HG02885 (cell line): ENCODE measurements around the gene SCYGR6.

ENCODE experiments used
- ATAC-seq: cut with Tn5 transposase; IDR thresholded peaks from one replicate; pipeline ENCODE4 v1.9.1; 2021; ENCODE audit warnings: mild to moderate bottlenecking; ENCODE audit not compliant: unreplicated experiment, poor library complexity

Gene SCYGR6

DNA sequence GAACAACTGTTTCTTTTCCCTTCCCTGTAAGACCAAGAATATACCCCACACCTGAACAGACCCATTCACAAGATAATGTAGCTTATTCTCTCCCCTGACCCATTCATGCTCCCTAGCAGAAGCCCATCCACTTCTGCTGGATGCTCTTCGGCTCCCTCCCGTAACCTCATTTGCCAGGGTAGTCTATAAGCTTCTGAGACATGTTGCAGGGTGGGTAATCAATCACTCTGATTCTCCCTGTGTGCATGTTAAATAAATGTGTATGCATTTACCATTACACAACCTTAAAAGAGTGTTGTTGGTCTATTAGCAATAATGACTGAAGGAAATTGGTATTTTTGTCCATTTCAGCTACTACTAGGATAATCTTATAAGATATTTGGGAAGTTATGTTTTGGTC lies 8.1 kb downstream of the SCYGR6 start:
- no peak for ATAC-seq

DNA sequence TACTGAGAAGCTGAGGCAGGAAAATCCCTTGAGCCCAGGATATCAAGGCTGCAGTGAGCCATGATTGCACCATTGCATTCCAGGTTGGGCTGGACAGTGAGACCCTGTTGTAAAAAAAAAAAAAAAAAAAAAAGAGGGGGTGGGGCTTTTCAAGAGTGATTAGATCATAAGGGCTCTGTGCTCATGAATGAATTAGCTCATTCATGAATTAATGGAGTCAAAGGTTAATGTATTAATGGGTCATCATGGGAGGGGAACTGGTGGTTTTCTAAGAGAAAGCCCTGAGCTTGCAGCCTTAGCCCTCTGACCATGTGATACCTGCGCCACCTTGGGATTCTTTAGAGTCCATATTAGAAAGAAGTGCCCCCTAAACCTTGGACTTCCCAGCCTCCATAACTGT lies 11.3 kb downstream of the SCYGR6 start:
- ATAC-seq, result no peak

DNA sequence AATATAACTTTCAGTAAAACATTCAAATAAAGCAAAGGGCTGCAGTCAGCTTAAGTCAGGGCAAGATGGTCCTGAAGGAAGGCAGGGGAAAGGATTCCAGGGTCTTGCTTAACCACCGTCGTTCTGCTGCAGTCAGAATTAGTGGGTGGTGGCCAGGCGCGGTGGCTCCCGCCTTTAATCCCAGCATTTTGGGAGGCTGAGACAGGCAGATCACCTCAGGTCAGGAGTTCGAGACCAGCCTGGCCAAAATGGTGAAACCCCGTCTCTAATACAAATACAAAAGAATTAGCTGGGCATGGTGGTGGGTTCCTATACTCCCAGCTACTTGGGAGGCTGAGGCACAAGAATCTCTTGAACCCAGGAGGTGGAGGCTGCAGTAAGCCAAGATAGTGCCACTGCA lies 13.6 kb downstream of the SCYGR6 start:
- ATAC-seq, result no peak

DNA sequence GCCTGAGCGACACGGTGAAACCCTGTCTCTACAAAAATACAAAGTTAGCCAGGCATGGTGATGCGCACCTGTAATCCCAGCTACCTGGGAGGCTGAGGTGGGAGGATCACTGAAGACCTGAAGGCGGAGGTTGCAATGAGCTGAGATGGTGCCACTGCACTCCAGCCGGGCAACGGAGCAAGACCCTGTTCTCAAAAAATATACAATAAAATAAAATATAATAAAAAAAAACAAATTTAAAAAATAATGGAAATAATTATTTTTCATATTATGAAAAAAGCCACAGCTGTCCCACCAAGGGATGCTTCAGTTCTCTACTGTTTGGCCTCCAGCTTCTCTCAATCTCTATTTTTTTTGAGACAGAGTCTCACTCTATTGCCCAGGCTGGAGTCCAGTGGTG lies 17.2 kb downstream of the SCYGR6 start:
- ATAC-seq, result no peak

DNA sequence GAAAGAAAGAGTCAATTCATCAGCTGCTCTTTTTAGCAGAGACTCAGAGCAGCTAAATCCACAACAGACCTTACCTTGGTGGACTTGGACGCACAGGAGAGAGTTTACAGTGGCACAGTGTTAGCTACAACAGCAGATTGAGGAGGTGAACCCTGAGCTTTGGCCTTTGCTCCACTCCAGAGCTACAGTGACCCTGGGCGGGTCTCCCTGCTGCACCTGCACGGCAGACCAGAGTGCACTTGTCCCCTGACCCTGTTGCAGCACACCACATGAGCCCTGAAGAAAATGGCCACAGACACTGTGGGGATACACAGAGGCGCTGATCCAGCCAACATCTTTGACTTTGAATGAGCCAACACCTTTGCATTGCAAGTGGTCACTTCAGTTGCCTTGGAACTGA lies 17.7 kb downstream of the SCYGR6 start:
- ATAC-seq, result no peak

DNA sequence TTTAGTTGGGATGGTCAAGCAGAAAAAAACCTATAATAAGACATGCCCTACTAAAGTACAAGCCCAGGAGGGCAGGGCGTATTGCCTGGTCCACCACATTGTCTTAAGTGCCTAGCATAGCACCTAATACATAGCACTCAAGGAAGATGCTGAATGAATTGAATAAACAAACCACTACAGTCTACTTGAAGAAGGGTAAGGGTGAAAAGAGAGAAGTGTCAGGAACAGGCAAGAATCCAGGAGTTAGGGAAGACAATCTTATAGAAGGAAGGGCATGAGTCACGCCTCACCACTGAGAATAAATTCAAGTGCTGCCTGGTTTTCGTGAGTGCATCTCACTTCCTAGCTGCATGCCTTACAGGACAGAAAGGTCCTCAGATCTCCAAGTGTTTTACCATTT lies 20.6 kb downstream of the SCYGR6 start:
- no peak for ATAC-seq

DNA sequence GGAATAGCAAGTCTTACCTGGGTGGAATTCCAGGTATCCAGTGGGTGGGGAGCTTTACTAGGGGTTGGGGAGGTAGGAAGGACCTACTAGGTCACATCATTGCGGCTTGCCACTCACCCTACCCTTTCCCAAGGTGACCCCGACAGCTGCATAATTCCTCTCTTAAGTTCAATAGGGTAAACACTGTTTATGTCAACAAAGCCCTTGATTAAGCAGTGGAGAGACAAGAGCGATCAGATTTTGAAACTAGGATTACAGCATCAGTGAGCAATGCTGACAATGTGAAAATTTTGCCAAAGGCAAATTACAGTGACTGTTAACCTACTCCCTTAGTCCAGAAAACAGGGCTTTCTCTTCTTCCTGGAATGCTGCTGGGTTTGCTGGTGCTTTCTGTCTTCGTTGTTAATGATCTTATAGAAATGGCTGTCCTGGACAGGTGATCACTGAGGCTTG lies 21.3 kb downstream of the SCYGR6 start:
- ATAC-seq, result no peak

DNA sequence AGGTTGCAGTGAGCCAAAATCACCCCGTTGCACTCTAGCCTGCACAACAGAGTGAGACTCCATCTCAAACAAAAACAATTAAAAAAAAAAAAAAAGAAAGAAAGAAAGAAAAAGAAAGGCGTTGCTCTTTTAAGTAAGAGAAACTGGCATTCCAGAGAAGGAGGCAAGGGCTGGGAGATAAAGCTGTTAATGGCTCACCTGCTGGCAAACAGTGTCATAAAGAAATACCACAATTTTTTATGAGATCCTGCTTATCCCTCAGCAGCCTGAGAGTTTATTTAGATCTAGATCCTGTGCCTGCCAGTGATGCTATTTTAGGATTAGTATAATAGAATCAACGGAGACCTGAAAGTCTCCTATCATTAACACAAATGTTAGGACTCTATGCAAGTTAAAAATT lies 23.0 kb downstream of the SCYGR6 start:
- no peak for ATAC-seq

DNA sequence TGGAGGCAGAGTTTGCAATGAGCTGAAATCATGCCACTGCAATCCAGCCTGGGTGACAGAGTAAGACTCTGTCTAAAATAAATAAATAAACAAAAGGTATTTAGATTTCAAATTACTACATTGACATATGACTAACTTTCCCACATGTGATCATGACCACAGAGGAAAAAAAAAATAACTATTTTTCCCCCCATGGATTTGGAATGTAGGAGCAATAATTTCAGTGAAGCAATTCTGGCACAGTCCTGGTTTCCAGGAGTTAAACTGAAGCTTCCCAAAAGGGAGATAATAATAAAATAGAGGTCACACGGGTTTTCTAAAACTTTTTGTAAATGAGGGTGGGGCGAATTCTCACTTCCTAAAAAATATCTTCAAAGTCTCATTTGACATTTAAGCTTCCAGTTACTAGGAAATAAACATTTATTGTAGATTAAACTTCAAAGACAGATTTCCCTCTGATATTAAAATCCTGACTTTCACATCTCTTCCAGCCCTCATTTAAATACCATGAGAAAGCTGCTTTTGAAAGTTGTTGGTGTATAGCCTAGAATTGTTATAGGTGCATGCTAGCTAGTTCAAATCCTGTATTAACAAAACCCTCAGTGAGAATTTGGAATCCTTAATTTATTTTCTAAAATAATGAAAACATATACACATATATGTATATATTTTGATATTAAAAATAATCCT lies 27.4 kb downstream of the SCYGR6 start:
- no peak for ATAC-seq

DNA sequence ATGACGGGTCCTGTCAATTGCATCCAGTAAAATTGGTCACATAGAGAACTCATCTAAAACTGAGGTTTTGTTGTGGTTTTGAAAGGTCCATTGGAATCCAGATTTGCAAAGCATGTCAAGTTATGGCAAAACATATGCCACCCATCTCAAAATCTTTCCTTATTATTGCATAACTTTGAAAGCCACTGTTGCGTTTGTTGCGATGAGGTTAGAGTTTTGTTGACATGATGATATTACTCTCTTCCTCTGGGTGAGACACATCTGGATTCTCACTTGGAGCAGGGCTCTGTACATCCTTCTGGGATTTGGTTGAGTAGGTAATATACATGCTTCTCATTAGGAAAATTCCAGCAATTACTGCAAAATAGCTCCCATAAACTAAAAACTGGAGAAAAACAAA lies 37.4 kb downstream of the SCYGR6 start:
- no peak for ATAC-seq

DNA sequence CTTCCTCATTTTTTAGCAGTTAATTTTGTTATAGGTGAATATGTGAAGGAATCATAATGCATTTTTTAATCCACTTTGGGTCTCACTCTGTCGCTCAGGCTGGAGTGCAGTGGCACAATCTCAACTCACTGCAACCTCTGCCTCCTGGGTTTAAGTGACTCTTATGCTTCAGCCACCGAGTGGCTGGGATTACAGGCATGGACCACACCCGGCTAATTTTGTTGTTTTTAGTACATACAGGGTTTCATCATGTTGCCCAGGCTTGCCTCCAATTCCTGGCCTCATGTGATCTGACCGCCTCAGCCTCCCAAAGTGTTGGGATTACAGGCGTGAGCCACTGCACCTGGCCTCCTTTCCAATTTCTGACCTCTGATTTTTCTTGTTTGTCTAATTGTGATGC lies 40.3 kb downstream of the SCYGR6 start:
- no peak for ATAC-seq

DNA sequence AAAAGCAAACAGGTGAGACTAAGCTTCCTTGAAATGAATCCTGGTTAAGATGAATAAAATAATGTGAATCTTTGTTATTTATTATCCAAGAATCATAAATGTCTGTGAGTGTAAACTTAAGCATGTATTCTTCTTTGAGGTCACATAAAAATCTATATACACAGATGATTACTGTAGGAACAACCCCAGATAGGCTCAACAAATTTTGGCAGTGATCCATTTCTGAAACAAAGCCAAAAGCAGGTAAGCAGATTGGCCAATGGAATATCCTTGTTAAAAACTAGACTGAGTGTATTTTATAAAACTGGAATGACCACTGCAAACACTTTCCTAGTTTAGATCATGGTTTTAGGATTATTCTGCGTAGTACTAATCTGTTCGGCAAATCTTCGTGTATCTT lies 46.6 kb downstream of the SCYGR6 start:
- ATAC-seq, result no peak

DNA sequence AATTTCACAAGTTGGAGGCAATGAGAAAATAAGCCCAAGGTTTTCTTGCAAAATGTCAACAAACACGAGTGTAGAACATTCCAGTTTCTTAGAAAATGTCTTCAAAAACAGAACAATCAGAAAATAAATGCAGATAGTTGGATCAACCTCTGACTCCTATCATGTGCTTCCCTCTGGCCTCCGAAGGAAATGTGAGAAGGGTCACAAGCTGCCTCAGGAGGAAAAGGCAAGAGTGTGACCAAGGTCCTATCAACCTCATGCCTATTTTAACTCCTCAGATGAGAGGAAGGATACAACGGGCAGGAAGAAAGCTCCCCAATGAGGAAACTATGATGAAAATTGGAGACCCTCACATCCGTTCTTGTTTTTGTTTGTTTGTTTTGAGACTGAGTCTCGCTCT lies 50.1 kb downstream of the SCYGR6 start:
- no peak for ATAC-seq
